Endothelial cell of umbilical vein (primary cell): ENCODE results near the gene RRP1B.

ENCODE experiments used
- CTCF ChIP-seq, 2 donors: IDR thresholded peaks; 1 replicate in 1 of 2; 2 replicates in 1 of 2; pipeline ENCODE4 v1.5.1; 2011; ENCODE audit warnings: low read length in 2 of 2, mild to moderate bottlenecking in 2 of 2, moderate library complexity in 2 of 2, control low read depth in 1 of 2, inconsistent platforms in 1 of 2, low read depth in 1 of 2; ENCODE audit not compliant: insufficient read depth in 1 of 2; ENCODE audit errors: extremely low read depth in 1 of 2
- EZH2 ChIP-seq: IDR thresholded peaks from 2 replicates; pipeline ENCODE4 v1.6.1; 2012; ENCODE audit warnings: borderline replicate concordance, low read depth, mild to moderate bottlenecking, moderate library complexity, low read length, inconsistent platforms; ENCODE audit not compliant: severe bottlenecking
- GATA2 ChIP-seq: IDR thresholded peaks from 2 replicates; pipeline ENCODE4 v1.7.0; 2011; ENCODE audit warnings: low read depth, mild to moderate bottlenecking, moderate library complexity, mixed read lengths, low read length; ENCODE audit not compliant: insufficient read length, insufficient read depth
- JUN ChIP-seq: IDR thresholded peaks from 2 replicates; pipeline ENCODE4 v1.6.1; 2011; ENCODE audit warnings: borderline replicate concordance, low read depth; ENCODE audit not compliant: insufficient read length, insufficient read depth
- MAX ChIP-seq: IDR thresholded peaks from 2 replicates; pipeline ENCODE4 v1.6.1; 2011; ENCODE audit not compliant: insufficient read depth, insufficient read length
- POLR2A ChIP-seq: IDR thresholded peaks from 2 replicates; pipeline ENCODE4 v1.6.1; 2012; ENCODE audit warnings: low read depth, mild to moderate bottlenecking, control low read depth, low read length

DNA sequence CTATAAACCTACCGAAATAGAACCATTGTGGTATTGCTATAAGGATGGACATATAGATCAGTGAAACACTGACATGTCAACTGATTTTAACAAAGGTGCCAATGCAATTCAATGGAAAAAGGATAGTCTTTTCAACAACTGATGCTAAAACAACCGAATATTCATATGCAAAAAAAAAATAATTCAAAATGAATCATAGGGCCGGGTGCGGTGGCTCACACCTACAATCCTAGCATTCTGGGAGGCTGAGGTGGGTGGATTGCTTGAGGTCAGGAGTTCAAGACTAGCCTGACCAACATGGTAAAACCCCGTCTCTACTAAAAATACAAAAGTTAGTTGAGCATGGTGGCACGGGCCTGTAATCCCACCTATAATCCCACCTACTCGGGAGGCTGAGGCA is 23.9 kb upstream of the RRP1B start:
- no peak for TF ChIP-seq CTCF (IDR thresholded peaks at IDR 0.05; ENCODE audit: extremely low read depth in 1 of 2, insufficient read depth in 1 of 2, low read depth in 1 of 2, low read length in 2 of 2)
- no peak for TF ChIP-seq EZH2
- no peak for TF ChIP-seq POLR2A
- TF ChIP-seq MAX = no peak
- no peak for TF ChIP-seq GATA2
- TF ChIP-seq JUN = no peak
